Bone marrow (tissue), 2 donors: ENCODE data around the gene TSPYL4.
"Not testable (repeated sequence)": the region's sequence is repeated elsewhere in the genome, so short reads cannot be mapped to it uniquely, and the experiment has no call there.

Experiments
- DNase-seq, 2 donors: peaks; one replicate each; lab custom pipeline; 2025; lab: John Stamatoyannopoulos, UW

Gene TSPYL4

GRCh38 chr6:116253505-116254296, at the start of gene TSPYL4:
Gene TSPYL4 (minus strand): TSS chr6:116254075. CDS start chr6:116254008, 67 bp downstream.
- peak; percentile 60 to 86 for DNase-seq

GRCh38 chr6:116301104-116301503, 47.2 kb upstream of the TSPYL4 start:
- DNase-seq, result no peak

- no peak for DNase-seq
Measured at GRCh38 chr6:116300566-116300965, 46.7 kb upstream of the TSPYL4 start.

- DNase-seq, result no peak
Measured at GRCh38 chr6:116298973-116299372, 45.1 kb upstream of the TSPYL4 start.

- DNase-seq, result no peak
Measured at GRCh38 chr6:116298273-116298672, 44.4 kb upstream of the TSPYL4 start.

GRCh38 chr6:116292553-116292952, 38.7 kb upstream of the TSPYL4 start:
- no peak for DNase-seq

- no peak for DNase-seq
Measured at GRCh38 chr6:116291701-116292396, 38.0 kb upstream of the TSPYL4 start.

- no peak for DNase-seq
Measured at GRCh38 chr6:116290799-116291198, 36.9 kb upstream of the TSPYL4 start.

- no peak for DNase-seq
Measured at GRCh38 chr6:116289876-116290275, 36.0 kb upstream of the TSPYL4 start.

GRCh38 chr6:116287689-116288282, 33.9 kb upstream of the TSPYL4 start:
- DNase-seq, result peak in 1 of 2 donors; percentile 20

GRCh38 chr6:116286773-116287358, 33.0 kb upstream of the TSPYL4 start:
- no peak for DNase-seq

- not testable (repeated sequence) for DNase-seq
Measured at GRCh38 chr6:116284984-116285383, 31.1 kb upstream of the TSPYL4 start.

GRCh38 chr6:116283191-116283590, 29.3 kb upstream of the TSPYL4 start:
- DNase-seq, result no peak

- no peak for DNase-seq
Measured at GRCh38 chr6:116282698-116283097, 28.8 kb upstream of the TSPYL4 start.

GRCh38 chr6:116280933-116281316, 27.1 kb upstream of the TSPYL4 start:
- DNase-seq, result no peak

GRCh38 chr6:116280161-116280932, 26.5 kb upstream of the TSPYL4 start:
- DNase-seq, result no peak

- peak; percentile 80 to 94 for DNase-seq
Measured at GRCh38 chr6:116279232-116280160, 25.6 kb upstream of the TSPYL4 start, which contains the start of gene TSPYL1. Gene TSPYL1 (minus strand): TSS chr6:116279930. CDS start chr6:116279830, 100 bp downstream.

- no peak for DNase-seq
Measured at GRCh38 chr6:116278854-116279231, 25.0 kb upstream of the TSPYL4 start.

- DNase-seq, result no peak
Measured at GRCh38 chr6:116278481-116278829, 24.6 kb upstream of the TSPYL4 start.

GRCh38 chr6:116277124-116277523, 23.2 kb upstream of the TSPYL4 start:
- DNase-seq, result no peak
